SU-DHL-6 (cell line): Measurements from ENCODE around the gene BMP3.

ENCODE experiments used
- EZH2phosphoT487 ChIP-seq: fragments of 200-600 bp; sonication (generic), shearing (Covaris generic); conservative IDR thresholded peaks from 2 replicates; pipeline ENCODE4 v1.6.1; 2018; ENCODE audit warnings: mild to moderate bottlenecking, antibody characterized with exemption, low read length, moderate library complexity, mixed read lengths
- TF ChIP-seq, protein P1 (sequence below): fragments of 200-600 bp; sonication (generic); IDR thresholded peaks from one replicate; pipeline ENCODE4 v1.5.1; 2017; ENCODE audit warnings: antibody characterized with exemption, mild to moderate bottlenecking, low read length, moderate library complexity; ENCODE audit not compliant: insufficient read depth, poor library complexity, severe bottlenecking

DNA sequence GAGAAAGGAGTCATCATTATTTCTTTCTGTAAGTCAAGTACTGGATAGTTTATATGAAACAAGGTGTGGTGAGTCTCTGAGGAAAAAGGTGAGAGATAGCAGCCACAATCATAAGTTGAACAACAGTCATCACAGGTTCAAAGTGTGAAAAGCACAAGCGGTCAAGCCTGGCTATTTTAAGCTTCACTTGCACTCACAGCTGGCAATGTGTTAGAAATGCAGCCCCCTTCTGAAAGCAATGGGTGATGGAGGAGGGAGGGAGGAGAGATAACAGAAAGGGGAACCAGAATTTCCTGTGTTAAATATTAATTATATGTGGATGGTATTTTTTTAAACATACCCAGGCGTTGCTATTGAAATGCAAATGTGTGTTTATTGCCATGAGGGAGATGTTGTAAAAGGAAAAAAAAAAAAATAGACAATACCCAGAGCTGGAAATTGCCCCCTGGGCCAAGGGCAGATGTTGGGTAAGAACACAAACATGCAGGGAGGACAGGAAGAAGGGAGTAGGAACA, 26.9 kb upstream of the BMP3 start:
- TF ChIP-seq EZH2phosphoT487: no peak
- TF ChIP-seq, protein P1, sequence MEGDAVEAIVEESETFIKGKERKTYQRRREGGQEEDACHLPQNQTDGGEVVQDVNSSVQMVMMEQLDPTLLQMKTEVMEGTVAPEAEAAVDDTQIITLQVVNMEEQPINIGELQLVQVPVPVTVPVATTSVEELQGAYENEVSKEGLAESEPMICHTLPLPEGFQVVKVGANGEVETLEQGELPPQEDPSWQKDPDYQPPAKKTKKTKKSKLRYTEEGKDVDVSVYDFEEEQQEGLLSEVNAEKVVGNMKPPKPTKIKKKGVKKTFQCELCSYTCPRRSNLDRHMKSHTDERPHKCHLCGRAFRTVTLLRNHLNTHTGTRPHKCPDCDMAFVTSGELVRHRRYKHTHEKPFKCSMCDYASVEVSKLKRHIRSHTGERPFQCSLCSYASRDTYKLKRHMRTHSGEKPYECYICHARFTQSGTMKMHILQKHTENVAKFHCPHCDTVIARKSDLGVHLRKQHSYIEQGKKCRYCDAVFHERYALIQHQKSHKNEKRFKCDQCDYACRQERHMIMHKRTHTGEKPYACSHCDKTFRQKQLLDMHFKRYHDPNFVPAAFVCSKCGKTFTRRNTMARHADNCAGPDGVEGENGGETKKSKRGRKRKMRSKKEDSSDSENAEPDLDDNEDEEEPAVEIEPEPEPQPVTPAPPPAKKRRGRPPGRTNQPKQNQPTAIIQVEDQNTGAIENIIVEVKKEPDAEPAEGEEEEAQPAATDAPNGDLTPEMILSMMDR: no peak
